HG02763 (cell line): ENCODE measurements around the gene SPRTN.
A peak's percentile ranks its signal among the peaks of the same experiment; 100 is the strongest.
"Not testable (repeated sequence)": the region's sequence is repeated elsewhere in the genome, so short reads cannot be mapped to it uniquely, and the experiment has no call there.

Experiments used
- ATAC-seq: cut with Tn5 transposase; IDR thresholded peaks from one replicate; pipeline ENCODE4 v1.9.1; 2021; ENCODE audit warnings: mild to moderate bottlenecking, moderate library complexity; ENCODE audit not compliant: unreplicated experiment

Gene SPRTN

GRCh38 chr1:231335663-231336602 lies 2.2 kb upstream of the SPRTN start:
- ATAC-seq = no peak

- no peak for ATAC-seq
Observed at GRCh38 chr1:231337043-231337471, 1.0 kb upstream of the SPRTN start.

- peak; percentile 73 for ATAC-seq
Observed at GRCh38 chr1:231337472-231338269, 422 bp upstream of the SPRTN start, which contains the start of gene EXOC8. TSS of gene EXOC8 (minus strand) at chr1:231337852. CDS start at chr1:231337745, 107 bp downstream.

- no peak for ATAC-seq
Observed at GRCh38 chr1:231340328-231341013, 2.4 kb downstream of the SPRTN start.

DNA sequence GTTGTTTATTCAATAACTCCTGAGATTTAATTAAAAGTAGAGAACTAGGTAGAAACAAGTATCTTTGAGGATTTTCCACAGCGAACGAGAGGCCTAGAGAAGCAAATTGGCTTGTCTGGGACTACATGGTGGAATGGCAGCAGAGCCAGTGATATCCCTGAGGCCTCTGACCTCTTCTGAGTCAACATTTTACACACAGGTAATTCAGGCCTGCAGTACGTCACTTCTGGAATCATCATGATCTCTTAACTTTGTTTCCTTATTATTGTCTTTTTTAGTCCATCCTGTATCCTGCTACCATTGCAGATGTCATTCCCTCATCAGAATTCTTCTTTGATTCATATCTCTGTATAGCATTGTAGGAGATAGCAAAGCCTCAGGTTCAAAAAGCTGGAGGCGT lies 9.9 kb downstream of the SPRTN start:
- no peak for ATAC-seq

DNA sequence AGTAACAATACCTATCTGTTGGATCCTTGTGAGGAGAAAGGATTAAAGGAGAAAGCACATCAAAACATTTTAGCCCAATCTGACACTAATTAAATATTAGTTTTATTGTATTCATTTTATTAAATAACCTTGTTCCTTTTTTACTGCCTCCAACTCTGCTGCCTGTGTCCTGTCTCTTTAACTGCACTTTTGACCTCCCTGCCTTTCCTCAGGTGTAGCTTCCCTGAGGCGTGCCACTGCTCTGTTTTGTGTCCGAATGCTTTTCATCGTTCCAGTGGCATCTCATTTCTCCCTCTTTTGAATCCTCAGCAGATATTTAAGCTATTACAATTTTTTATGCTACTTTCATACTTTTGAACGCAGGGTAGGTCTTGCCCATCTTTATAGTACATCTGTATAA lies 10.3 kb downstream of the SPRTN start:
- ATAC-seq = no peak

- ATAC-seq = not testable (repeated sequence)
Observed at GRCh38 chr1:231348856-231349255, 10.8 kb downstream of the SPRTN start.

DNA sequence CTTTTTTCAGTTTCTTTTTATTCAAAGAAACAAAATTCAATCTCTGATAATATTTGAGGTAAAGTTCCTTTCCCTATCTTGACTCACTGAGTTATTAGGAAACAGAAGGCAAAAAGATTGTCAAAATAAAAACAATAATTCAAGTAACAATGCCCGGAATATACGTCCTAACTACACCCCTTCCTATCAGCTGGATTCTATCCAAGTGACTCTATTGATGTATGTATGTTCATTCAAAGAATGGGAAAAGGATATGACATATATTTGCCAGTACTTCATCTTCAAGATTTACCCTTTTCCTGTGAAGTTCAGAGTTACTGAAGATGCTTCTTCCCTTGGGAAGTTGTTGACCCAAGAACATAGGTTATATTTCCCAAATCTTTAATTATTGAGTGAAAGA lies 13.7 kb downstream of the SPRTN start:
- no peak for ATAC-seq

DNA sequence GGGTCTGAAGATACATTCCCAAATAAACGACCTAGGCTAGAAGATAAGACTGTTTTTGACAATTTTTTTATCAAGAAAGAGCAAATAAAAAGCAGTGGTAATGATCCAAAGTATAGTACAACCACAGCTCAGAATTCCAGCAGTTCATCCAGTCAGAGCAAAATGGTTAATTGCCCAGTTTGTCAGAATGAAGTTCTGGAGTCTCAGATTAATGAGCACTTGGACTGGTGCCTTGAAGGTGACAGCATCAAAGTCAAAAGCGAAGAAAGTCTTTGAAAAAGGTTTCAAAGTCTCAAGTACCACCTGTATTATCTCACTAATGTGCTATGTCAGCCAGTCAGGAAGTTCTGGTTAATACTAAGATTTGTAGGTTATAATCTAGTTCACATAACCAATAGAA lies 15.0 kb downstream of the SPRTN start:
- ATAC-seq = no peak

DNA sequence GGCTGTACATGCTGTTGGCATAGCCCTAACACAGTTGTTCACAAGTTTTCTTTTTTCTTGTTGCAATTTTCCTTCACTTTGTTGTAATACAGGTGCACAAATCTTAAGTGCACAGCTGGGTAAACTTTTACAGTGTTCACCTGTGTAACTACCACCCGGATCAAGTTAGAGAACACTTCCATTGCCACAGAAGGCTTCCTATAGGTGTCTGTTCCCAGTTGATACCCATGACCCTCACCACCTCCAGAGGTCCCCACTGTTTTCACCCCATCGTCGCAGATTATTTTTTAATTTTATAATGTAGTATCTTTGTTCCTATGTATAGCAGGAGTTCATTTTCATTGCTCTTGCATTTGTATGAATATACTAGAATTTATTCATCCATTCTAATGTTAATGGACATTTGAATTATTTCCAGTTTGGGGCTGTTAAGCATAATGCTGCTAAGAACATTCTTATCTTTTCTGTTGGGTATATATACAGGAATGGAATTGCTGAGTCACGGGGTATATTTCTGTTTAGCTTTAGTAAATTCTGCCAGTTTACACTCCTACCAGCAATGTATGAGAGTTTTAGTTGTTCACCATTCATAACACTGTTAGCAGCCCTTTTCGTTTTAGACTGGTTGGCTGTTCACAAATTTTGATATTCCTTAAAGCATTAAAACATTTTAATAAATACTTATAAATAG lies 16.4 kb downstream of the SPRTN start:
- no peak for ATAC-seq

DNA sequence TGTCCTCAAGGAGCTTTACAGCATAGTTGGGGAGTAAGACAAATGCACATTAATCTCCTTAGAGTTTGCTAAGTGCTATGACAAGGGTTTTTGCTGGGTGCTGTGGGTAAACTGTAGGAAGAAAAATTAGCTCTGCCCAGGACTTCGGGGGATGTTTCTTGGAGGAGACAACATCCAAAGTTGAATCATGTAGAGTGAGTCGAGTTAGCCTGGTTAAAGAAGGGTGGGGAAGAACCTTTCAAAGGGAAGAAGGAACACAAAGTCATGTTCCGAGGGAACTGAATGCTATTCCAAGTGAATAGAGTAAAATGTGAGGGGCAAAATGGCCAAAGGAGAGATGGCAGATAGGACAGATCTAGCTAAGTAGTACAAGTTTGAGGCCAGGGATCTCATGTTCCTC lies 17.1 kb downstream of the SPRTN start:
- no peak for ATAC-seq

- no peak for ATAC-seq
Observed at GRCh38 chr1:231357187-231357772, 19.2 kb downstream of the SPRTN start.

DNA sequence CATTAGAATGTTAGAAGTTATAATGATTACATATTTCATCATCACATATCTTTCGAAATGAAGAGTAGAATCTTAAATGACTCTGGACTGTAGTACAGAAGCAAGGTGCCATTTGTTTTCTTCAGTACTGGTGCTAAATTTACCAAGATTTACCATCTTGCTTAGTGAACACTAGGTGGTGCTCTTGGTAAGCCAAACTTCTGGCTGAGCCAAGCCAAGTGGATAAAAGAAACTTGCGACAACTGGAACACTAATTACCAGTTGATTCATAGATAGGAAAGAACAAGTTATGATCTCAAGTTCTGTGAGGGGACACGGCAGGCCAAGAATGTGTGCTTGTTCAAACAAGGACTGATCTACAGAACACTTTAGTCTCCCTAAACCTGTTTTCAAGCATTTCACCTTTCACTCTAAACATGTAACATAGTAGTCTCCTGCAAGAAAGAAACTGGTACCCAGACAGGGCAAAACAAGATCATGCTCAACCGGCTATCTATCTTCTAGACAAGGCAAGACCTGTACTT lies 19.8 kb downstream of the SPRTN start:
- no peak for ATAC-seq

DNA sequence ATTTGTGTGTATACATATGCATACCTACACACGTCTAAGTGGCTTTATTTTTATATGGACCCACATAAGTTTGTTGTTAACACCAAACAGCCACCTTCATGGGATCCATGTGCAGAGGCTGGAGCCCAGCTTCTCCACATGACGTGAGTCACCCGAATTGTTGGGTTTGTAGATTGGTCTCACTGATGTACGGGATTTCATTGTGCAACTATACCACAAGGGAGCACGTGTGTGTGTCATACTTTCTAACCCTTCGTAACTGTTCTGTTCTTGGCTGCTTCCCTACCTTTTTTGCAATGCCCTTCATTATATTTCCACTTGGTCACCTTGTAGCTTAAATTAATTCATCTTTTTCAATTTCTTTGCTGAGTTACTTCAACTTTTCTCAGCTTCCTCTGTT lies 21.0 kb downstream of the SPRTN start:
- ATAC-seq = no peak

DNA sequence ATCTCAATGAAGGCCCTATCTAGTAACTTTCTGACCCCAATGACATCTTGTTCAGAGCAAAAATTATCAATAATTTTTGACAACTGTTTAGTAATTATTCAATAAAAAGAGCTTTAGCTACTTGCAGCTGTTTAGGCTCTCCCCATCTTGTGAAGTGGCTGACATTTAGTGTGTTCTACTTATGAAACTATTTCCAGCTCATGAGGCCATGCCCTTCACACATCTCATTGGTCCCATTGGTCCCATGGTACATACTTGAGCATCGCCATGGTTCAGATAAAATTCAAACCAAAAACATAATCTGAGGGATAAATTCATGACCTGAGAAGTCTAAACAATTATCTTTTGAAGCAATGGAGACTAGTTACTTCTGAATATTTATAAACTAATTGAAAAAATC lies 24.2 kb downstream of the SPRTN start:
- ATAC-seq = no peak

GRCh38 chr1:231363624-231364023 lies 25.5 kb downstream of the SPRTN start:
- no peak for ATAC-seq

GRCh38 chr1:231364192-231364591 lies 26.1 kb downstream of the SPRTN start:
- ATAC-seq = no peak

GRCh38 chr1:231369282-231369681 lies 31.2 kb downstream of the SPRTN start:
- no peak for ATAC-seq

GRCh38 chr1:231372501-231372900 lies 34.4 kb downstream of the SPRTN start:
- ATAC-seq = no peak

DNA sequence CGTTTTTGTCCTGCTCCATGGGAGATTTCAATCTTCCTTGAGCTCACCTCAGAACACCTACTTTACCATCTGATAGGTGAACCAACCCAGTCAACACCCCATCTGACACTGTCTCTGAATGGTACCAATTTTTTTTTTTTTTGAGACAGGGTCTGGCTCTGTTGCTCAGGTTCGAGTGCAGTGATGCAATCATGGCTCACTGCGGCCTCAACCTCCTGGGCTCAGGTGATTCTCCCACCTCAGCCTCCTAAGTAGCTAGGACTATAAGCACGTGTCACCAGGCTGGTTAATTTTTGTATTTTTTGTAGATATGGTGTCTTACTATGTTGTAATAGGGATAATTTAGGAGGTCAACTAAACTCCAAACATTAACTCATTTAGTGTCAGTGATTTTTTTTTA lies 36.3 kb downstream of the SPRTN start:
- no peak for ATAC-seq
